Liver (tissue), 9 donors: Measurements from ENCODE around the gene RANBP3. TPM values are rescaled to one million over a fixed set of nuclear protein-coding genes. Genes with fewer than 3 reads are reported as not detected.

Source experiments
- DNase-seq: peaks from one replicate; pipeline ENCODE4 v3.0.0-alpha.2; 2017; ENCODE audit warnings: low spot score
- H3K27ac ChIP-seq, 2 donors: one replicate each; pipeline ENCODE4 v1.7.0; 2013; ENCODE audit warnings: inconsistent platforms in 2 of 2, low read length in 2 of 2, control low read depth in 1 of 2, low read depth in 1 of 2, mild to moderate bottlenecking in 1 of 2
- H3K27me3 ChIP-seq, 4 donors: one replicate each; pipeline versions ENCODE4 v1.6.1 to v1.7.0; 2013; ENCODE audit warnings: low read length in 3 of 4, inconsistent platforms in 1 of 4, mild to moderate bottlenecking in 1 of 4, moderate library complexity in 1 of 4; ENCODE audit not compliant: control insufficient read depth in 4 of 4, insufficient read depth in 4 of 4
- H3K36me3 ChIP-seq, 4 donors: one replicate each; pipeline versions ENCODE4 v1.6.1 to v1.7.0; 2013; ENCODE audit warnings: low read length in 3 of 4, mild to moderate bottlenecking in 3 of 4, low read depth in 1 of 4, moderate library complexity in 1 of 4; ENCODE audit not compliant: control insufficient read depth in 4 of 4, insufficient read depth in 3 of 4
- H3K4me1 ChIP-seq, 4 donors: one replicate each; pipeline versions ENCODE4 v1.6.1 to v1.7.0; 2013; ENCODE audit warnings: low read length in 3 of 4, mild to moderate bottlenecking in 3 of 4, moderate library complexity in 1 of 4; ENCODE audit not compliant: control insufficient read depth in 4 of 4, insufficient read depth in 4 of 4
- H3K4me3 ChIP-seq, 3 donors: one replicate each; pipeline versions ENCODE4 v1.6.1 to v1.7.0; 2013; ENCODE audit warnings: low read length in 3 of 3, control low read depth in 1 of 3, low read depth in 1 of 3, mild to moderate bottlenecking in 1 of 3
- H3K9ac ChIP-seq, 2 donors: one replicate each; pipeline ENCODE4 v1.7.0; 2013; ENCODE audit warnings: low read length in 2 of 2, mild to moderate bottlenecking in 2 of 2, moderate library complexity in 2 of 2, control low read depth in 1 of 2, low read depth in 1 of 2
- H3K9me3 ChIP-seq, 4 donors: one replicate each; pipeline versions ENCODE4 v1.6.1 to v1.7.0; 2013; ENCODE audit warnings: low read length in 3 of 4; ENCODE audit not compliant: control insufficient read depth in 4 of 4
- ATF3 ChIP-seq: IDR thresholded peaks from 2 replicates; pipeline ENCODE4 v1.6.1; 2016; ENCODE audit warnings: antibody characterized with exemption
- CTCF ChIP-seq: fragments of 150-350 bp; IDR thresholded peaks from 2 replicates; pipeline ENCODE4 v1.5.1; 2017; ENCODE audit warnings: improper control_type of control experiment, low read depth, low read length; ENCODE audit not compliant: missing input control
- EGR1 ChIP-seq, 2 donors: IDR thresholded peaks; 2 replicates each; pipeline ENCODE4 v1.6.1; 2016 to 2018; ENCODE audit warnings: antibody characterized with exemption in 2 of 2, low read depth in 2 of 2
- FOXA1 ChIP-seq: IDR thresholded peaks from 2 replicates; pipeline ENCODE4 v1.6.1; 2016; ENCODE audit warnings: antibody characterized with exemption
- GABPA ChIP-seq, 2 donors: IDR thresholded peaks in 1 of 2; conservative IDR thresholded peaks in 1 of 2; 2 replicates each; pipeline ENCODE4 v1.6.1; 2016; ENCODE audit warnings: antibody characterized with exemption in 2 of 2, mild to moderate bottlenecking in 1 of 2, moderate library complexity in 1 of 2
- JUND ChIP-seq, 2 donors: IDR thresholded peaks; 2 replicates each; pipeline ENCODE4 v1.6.1; 2016; ENCODE audit warnings: antibody characterized with exemption in 2 of 2
- RAD21 ChIP-seq, 2 donors: IDR thresholded peaks; 2 replicates each; pipeline ENCODE4 v1.6.1; 2016; ENCODE audit warnings: antibody characterized with exemption in 2 of 2, mild to moderate bottlenecking in 2 of 2
- RXRA ChIP-seq, 2 donors: IDR thresholded peaks; 2 replicates each; pipeline ENCODE4 v1.6.1; 2017 to 2018; ENCODE audit warnings: antibody characterized with exemption in 2 of 2, mild to moderate bottlenecking in 1 of 2
- SP1 ChIP-seq: IDR thresholded peaks from 2 replicates; pipeline ENCODE4 v1.6.1; 2018; ENCODE audit warnings: antibody characterized with exemption, mild to moderate bottlenecking
- TAF1 ChIP-seq: conservative IDR thresholded peaks from 2 replicates; pipeline ENCODE4 v1.6.1; 2016; ENCODE audit warnings: antibody characterized with exemption, mild to moderate bottlenecking
- YY1 ChIP-seq: IDR thresholded peaks from 2 replicates; pipeline ENCODE4 v1.6.1; 2016; ENCODE audit warnings: antibody characterized with exemption, mild to moderate bottlenecking
- ZBTB33 ChIP-seq: IDR thresholded peaks from 2 replicates; pipeline ENCODE4 v1.6.1; 2016; ENCODE audit warnings: antibody characterized with exemption
- WGBS: extraction: QIAGEN DNeasy Blood & Tissue Kit; methylation state at CpG from one replicate; pipeline ENCODE4 v1.1.7; 2013; 5-methylcytosine and 5-hydroxymethylcytosine counted together
- polyA plus RNA-seq, 2 donors: library from polyadenylated mRNA; stranded (reverse) in 1 of 2; unstranded in 1 of 2; fragments of 200-250 nt in 1 of 2; fragments of >200 nt in 1 of 2; fragmentation: Nextera tagmentation in 1 of 2; extraction: Ambion mirVana in 1 of 2; gene quantifications; one replicate each; pipeline versions ENCODE4 v1.2.1 to v1.2.3, GENCODE V29; 2013 to 2015
- total RNA-seq, 2 donors: library from RNA; depleted of rRNA; stranded (reverse); fragments of >200 nt; gene quantifications; one replicate each; pipeline ENCODE4 v1.2.3, GENCODE V29; 2014
- TF ChIP-seq, protein P1 (sequence below): IDR thresholded peaks from 2 replicates; pipeline ENCODE4 v1.6.1; 2016; ENCODE audit warnings: antibody characterized with exemption
- TF ChIP-seq, protein P2 (sequence below): IDR thresholded peaks from 2 replicates; pipeline ENCODE4 v1.6.1; 2016; ENCODE audit warnings: antibody characterized with exemption, mild to moderate bottlenecking
- donor health status: healthy.
- donor health status: healthy.
- donor health status: healthy.
- donor health status: healthy.
- donor health status: healthy.

Gene RANBP3
- total and polyA plus RNA-seq, 4 donors: 10.0 to 23.3 (median 20.7) TPM

- 98% methylated on average over 18 of the region's 18 CpGs for WGBS
- H3K36me3 ChIP-seq: peaks cover 6 to 46% (median 26%) of the 10 kb centered on the region in 4 donors
- DNase-seq: no peak
- no peak overlapping the region for H3K9ac ChIP-seq
- TF ChIP-seq RAD21 (IDR thresholded peaks at IDR 0.05): no peak
- no peak for TF ChIP-seq ZBTB33
- peaks cover 6 to 22% (median 16%) of the 10 kb centered on the region in 4 donors for H3K4me1 ChIP-seq
- no peak overlapping the region for H3K27ac ChIP-seq
- H3K27me3 ChIP-seq: no peaks in the 10 kb centered on the region
- no peaks in the 10 kb centered on the region for H3K9me3 ChIP-seq
- H3K4me3 ChIP-seq: no peak overlapping the region
These were observed 45.8 kb downstream of the RANBP3 start for GRCh38 chr19:5932146-5932545.

DNA sequence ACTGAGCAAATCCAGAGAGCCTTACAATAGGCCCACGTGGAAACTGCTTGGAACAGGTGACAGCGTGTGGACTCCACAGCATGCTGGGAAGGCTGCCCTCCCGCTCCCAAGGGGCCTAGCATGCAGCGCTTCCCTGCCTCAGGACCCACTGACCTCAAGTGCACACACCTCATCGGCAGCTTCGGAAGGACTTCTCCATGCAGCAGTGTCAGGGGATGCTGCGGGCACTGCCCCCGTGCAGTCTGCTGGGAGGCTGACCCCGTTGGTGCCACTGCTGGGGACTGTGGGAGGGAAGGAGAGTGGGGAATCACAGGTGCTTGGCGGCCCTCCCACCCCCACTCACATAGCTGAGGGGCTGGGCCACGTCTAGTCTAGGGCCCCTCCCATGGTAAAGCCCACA lies 46.7 kb downstream of the RANBP3 start:
- WGBS: 95% methylated on average over 11 of the region's 11 CpGs
- Histone ChIP-seq H3K4me1 (peaks cover 5 to 14% (median 10%) of the 10 kb centered on the region in 4 donors), H3K27me3 (no peaks in the 10 kb centered on the region), H3K36me3 (peaks cover 8 to 54% (median 33%) of the 10 kb centered on the region in 4 donors), H3K27ac (no peak overlapping the region), H3K9me3 (no peaks in the 10 kb centered on the region), H3K4me3 (no peak overlapping the region), H3K9ac (no peak overlapping the region)
- DNase-seq: no peak
- TF ChIP-seq GABPA (IDR thresholded peaks at IDR 0.05 in 1 of 2, conservative IDR thresholded peaks at IDR 0.05 in 1 of 2) (no peak), RXRA (IDR thresholded peaks at IDR 0.05) (no peak), FOXA1 (no peak), RAD21 (IDR thresholded peaks at IDR 0.05) (no peak), SP1 (no peak), TAF1 (no peak), YY1 (no peak), ATF3 (no peak), JUND (IDR thresholded peaks at IDR 0.05) (no peak), EGR1 (IDR thresholded peaks at IDR 0.05; ENCODE audit: low read depth in 2 of 2) (no peak), CTCF (no peak)
- TF ChIP-seq, protein P1, sequence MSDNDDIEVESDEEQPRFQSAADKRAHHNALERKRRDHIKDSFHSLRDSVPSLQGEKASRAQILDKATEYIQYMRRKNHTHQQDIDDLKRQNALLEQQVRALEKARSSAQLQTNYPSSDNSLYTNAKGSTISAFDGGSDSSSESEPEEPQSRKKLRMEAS: no peak
- TF ChIP-seq, protein P2, sequence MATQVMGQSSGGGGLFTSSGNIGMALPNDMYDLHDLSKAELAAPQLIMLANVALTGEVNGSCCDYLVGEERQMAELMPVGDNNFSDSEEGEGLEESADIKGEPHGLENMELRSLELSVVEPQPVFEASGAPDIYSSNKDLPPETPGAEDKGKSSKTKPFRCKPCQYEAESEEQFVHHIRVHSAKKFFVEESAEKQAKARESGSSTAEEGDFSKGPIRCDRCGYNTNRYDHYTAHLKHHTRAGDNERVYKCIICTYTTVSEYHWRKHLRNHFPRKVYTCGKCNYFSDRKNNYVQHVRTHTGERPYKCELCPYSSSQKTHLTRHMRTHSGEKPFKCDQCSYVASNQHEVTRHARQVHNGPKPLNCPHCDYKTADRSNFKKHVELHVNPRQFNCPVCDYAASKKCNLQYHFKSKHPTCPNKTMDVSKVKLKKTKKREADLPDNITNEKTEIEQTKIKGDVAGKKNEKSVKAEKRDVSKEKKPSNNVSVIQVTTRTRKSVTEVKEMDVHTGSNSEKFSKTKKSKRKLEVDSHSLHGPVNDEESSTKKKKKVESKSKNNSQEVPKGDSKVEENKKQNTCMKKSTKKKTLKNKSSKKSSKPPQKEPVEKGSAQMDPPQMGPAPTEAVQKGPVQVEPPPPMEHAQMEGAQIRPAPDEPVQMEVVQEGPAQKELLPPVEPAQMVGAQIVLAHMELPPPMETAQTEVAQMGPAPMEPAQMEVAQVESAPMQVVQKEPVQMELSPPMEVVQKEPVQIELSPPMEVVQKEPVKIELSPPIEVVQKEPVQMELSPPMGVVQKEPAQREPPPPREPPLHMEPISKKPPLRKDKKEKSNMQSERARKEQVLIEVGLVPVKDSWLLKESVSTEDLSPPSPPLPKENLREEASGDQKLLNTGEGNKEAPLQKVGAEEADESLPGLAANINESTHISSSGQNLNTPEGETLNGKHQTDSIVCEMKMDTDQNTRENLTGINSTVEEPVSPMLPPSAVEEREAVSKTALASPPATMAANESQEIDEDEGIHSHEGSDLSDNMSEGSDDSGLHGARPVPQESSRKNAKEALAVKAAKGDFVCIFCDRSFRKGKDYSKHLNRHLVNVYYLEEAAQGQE: no peak
